HepG2 (cell line): ENCODE data around the gene FOCAD.

Source experiments
- ATF2 ChIP-seq: sonication (generic); formaldehyde crosslinking; IDR thresholded peaks from 2 replicates; pipeline ENCODE4 v1.4.0; 2020; ENCODE audit warnings: missing genetic modification reagents
- CBX1 ChIP-seq: IDR thresholded peaks from one replicate; pipeline ENCODE4 v1.6.1; 2016; ENCODE audit warnings: antibody characterized with exemption, low read depth
- CTCF ChIP-seq: sonication (generic); formaldehyde crosslinking; IDR thresholded peaks from 2 replicates; pipeline ENCODE4 v1.5.0; 2020; ENCODE audit warnings: mild to moderate bottlenecking, missing genetic modification reagents, moderate library complexity
- ELF1 ChIP-seq: sonication (generic); formaldehyde crosslinking; IDR thresholded peaks from 2 replicates; pipeline ENCODE4 v1.4.0; 2020; ENCODE audit warnings: missing genetic modification reagents
- MLX ChIP-seq: IDR thresholded peaks from 2 replicates; pipeline ENCODE4 v1.6.1; 2016
- MXD4 ChIP-seq: IDR thresholded peaks from 2 replicates; pipeline ENCODE4 v1.6.1; 2016; ENCODE audit warnings: mild to moderate bottlenecking, missing biosample characterization, missing genetic modification reagents
- SP1 ChIP-seq, 2 experiments: fragments of 450-650 bp in 1 of 2; sonication (generic) in 1 of 2; formaldehyde crosslinking in 1 of 2; IDR thresholded peaks; 2 replicates each; pipeline versions ENCODE4 v1.4.0 to v1.6.1; 2016 to 2020; ENCODE audit warnings: missing genetic modification reagents in 1 of 2
- ZNF691 ChIP-seq: sonication (generic); formaldehyde crosslinking; IDR thresholded peaks from 2 replicates; pipeline ENCODE4 v1.4.0; 2020; ENCODE audit warnings: missing genetic modification reagents, low read depth, mild to moderate bottlenecking, borderline replicate concordance
- ZNF790 ChIP-seq: sonication (generic); formaldehyde crosslinking; IDR thresholded peaks from 2 replicates; pipeline ENCODE4 v1.8.0; 2022; ENCODE audit warnings: missing genetic modification reagents, mild to moderate bottlenecking, borderline replicate concordance

GRCh38 chr9:20997503-20998076, 313.5 kb downstream of the FOCAD start:
- TF ChIP-seq ZNF691 (CRISPR knock-in tag) (no peak), CTCF (no peak), MXD4 (CRISPR knock-in tag) (no peak), MLX (CRISPR knock-in tag) (no peak), CBX1 (no peak), ELF1 (no peak), SP1 (IDR thresholded peaks at IDR 0.05) (no peak), SP1 (CRISPR knock-in tag; IDR thresholded peaks at IDR 0.05) (no peak), ZNF790 (CRISPR knock-in tag) (no peak), ATF2 (CRISPR knock-in tag) (no peak)
